Measurements from ENCODE around the gene LUC7L2. TPM values are rescaled to one million over a fixed set of nuclear protein-coding genes. Genes with fewer than 3 reads are reported as not detected.

Gene LUC7L2
- total RNA-seq, 2 donors from 2014 or later = 50.1 to 64.6 TPM

- ATAC-seq (no peak), DNase-seq (no peak)
- H3K9me3 ChIP-seq = no peaks in the 10 kb centered on the region
- H3K27ac ChIP-seq = no peak overlapping the region
- WGBS, 2 donors = 96 to 97% methylated on average over 6 of the region's 6 CpGs
- H3K27me3 ChIP-seq = no peaks in the 10 kb centered on the region
- no peak for TF ChIP-seq CTCF (IDR thresholded peaks at IDR 0.05)
- TF ChIP-seq POLR2A (IDR thresholded peaks at IDR 0.05) = no peak
- intact Hi-C loops (cut with DNase I) = no loop called here
- H3K4me1 ChIP-seq = peaks cover 55% of the 10 kb centered on the region
- H3K4me3 ChIP-seq = no peak overlapping the region
- H3K36me3 ChIP-seq (replicated peaks in 1 of 2; ENCODE audit: insufficient read depth in 1 of 2, low read depth in 2 of 2) = no peaks in the 10 kb centered on the region
These were observed 6.7 kb downstream of the LUC7L2 start for GRCh38 chr7:139366400-139366799.

- TF ChIP-seq CTCF (IDR thresholded peaks at IDR 0.05) (no peak), POLR2A (IDR thresholded peaks at IDR 0.05) (no peak)
- intact Hi-C loops (cut with DNase I) = no loop called here
- 66 to 76% methylated on average over 6 of the region's 6 CpGs for WGBS, 2 donors
- H3K27me3 ChIP-seq = no peaks in the 10 kb centered on the region
- peaks cover 51% of the 10 kb centered on the region for H3K4me1 ChIP-seq
- no peak for ATAC-seq
- no peak for DNase-seq
- no peaks in the 10 kb centered on the region for H3K36me3 ChIP-seq (replicated peaks in 1 of 2; ENCODE audit: insufficient read depth in 1 of 2, low read depth in 2 of 2)
- H3K9me3 ChIP-seq = no peaks in the 10 kb centered on the region
- H3K27ac ChIP-seq = no peak overlapping the region
- no peak overlapping the region for H3K4me3 ChIP-seq
These were observed 7.9 kb downstream of the LUC7L2 start for GRCh38 chr7:139367438-139368155.

- intact Hi-C loops (cut with DNase I) = no loop called here
These were observed 10.7 kb downstream of the LUC7L2 start for GRCh38 chr7:139370301-139370942.

GRCh38 chr7:139370943-139371313, 11.2 kb downstream of the LUC7L2 start:
- DNase-seq = no peak
- intact Hi-C loops (cut with DNase I) = no loop called here
- 81 to 88% methylated on average over 1 of the region's 1 CpG for WGBS, 2 donors
- H3K9me3 ChIP-seq = no peaks in the 10 kb centered on the region
- no peak overlapping the region for H3K4me3 ChIP-seq
- H3K4me1 ChIP-seq = peaks cover 41% of the 10 kb centered on the region
- no peak for TF ChIP-seq POLR2A (IDR thresholded peaks at IDR 0.05)
- TF ChIP-seq CTCF (IDR thresholded peaks at IDR 0.05) = no peak
- no peaks in the 10 kb centered on the region for H3K27me3 ChIP-seq
- H3K27ac ChIP-seq = no peak overlapping the region
- ATAC-seq = no peak
- no peaks in the 10 kb centered on the region for H3K36me3 ChIP-seq (replicated peaks in 1 of 2; ENCODE audit: insufficient read depth in 1 of 2, low read depth in 2 of 2)

More at GRCh38 chr7:139370301-139370942, 10.7 kb downstream of the LUC7L2 start:
- no peaks in the 10 kb centered on the region for H3K36me3 ChIP-seq (replicated peaks in 1 of 2; ENCODE audit: insufficient read depth in 1 of 2, low read depth in 2 of 2)
- TF ChIP-seq POLR2A (IDR thresholded peaks at IDR 0.05) = no peak
- TF ChIP-seq CTCF (IDR thresholded peaks at IDR 0.05) = no peak
- no peaks in the 10 kb centered on the region for H3K27me3 ChIP-seq
- H3K27ac ChIP-seq = no peak overlapping the region
- H3K4me1 ChIP-seq = peaks cover 47% of the 10 kb centered on the region
- no peak for DNase-seq
- 50 to 69% methylated on average over 5 of the region's 5 CpGs for WGBS, 2 donors
- ATAC-seq = no peak
- H3K9me3 ChIP-seq = no peaks in the 10 kb centered on the region
- H3K4me3 ChIP-seq = no peak overlapping the region

All from body of pancreas (tissue), 4 donors.